NCI-H748 (cell line): Measurements from ENCODE around the gene VPS26A.
A peak's percentile ranks its signal among the peaks of the same experiment; 100 is the strongest.
"Not testable (repeated sequence)": the region's sequence is repeated elsewhere in the genome, so short reads cannot be mapped to it uniquely, and the experiment has no call there.

Experiments used
- DNase-seq: peaks from one replicate; lab custom pipeline; 2025; ENCODE audit not compliant: unreplicated experiment; lab: John Stamatoyannopoulos, UW

Gene VPS26A

GRCh38 chr10:69102440-69102839 is 21.5 kb upstream of the VPS26A start:
- no peak for DNase-seq

GRCh38 chr10:69103784-69104183 is 20.2 kb upstream of the VPS26A start:
- no peak for DNase-seq

DNA sequence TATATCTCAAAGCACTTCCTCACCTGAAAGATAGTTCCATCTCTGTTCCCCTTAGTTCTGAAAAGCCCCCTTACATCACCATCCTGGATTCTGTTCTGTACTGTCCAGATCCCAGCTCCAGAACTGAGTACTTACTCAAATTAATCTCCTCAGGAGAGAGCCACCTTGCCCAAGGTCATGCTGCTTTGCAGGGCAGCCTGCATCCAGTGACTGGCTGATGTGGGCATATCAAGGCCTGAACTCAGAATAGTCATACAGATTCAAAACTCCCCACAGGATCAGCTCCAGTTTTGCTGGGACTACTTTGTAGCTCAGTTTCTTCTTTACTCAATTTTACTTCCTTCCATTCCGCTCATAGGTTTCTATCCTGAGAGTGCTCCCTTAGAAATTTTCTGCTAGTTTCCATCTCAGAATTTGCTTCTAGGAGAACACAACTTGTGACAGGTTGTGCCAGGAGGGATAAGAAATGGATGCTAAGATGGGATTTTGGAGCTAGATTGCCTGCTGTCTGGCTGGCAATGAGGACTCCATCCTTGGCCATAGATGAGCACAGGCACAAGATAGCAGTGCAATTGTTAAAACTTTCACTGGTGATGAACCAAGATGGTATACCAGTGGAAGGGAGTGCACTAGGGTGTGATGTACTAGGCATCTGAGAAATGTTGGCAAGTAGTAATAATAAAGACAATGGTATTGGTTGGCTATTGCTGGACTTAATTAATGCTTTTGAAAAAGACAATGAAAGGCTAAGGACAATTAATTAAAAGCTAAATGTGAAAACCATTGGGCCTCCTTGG is 18.8 kb upstream of the VPS26A start:
- no peak for DNase-seq

DNA sequence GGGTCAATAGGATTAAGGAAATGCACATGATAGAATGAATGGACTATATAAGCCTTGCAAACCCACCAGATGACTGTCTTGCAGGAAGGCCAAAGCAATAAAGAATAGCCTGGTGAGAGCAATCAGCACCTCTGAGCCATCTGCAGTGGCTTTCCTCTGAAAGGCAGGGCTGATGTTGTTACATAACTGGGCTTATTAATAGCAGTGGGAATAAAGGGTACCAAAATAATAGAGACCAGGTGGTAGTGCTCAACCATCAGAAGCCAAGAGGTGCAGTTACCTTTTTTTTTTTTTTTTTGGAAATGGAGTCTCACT is 16.8 kb upstream of the VPS26A start:
- no peak for DNase-seq

DNA sequence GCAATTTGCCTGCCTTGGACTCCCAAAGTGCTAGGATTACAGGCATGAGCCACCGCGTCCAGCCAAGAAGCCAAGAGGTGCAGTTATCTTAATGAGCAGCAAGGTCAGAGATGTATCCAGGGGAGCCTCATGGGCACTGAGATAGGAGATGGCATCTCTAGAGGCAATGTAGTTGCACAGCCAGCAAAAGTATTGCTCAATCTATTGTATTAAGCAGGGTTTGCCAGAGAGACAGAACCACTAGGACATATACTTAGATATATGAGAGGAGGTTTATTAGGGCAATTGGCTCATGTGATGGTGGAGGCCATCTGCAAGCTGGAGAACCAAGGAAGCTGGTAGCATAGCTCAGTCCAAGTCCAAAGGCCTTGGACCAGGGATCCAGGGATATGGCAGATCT is 16.3 kb upstream of the VPS26A start:
- DNase-seq = no peak

- DNase-seq = no peak
Measured at GRCh38 chr10:69119896-69120295, 4.1 kb upstream of the VPS26A start.

- peak; percentile 66 for DNase-seq
Measured at GRCh38 chr10:69123306-69123746, 652 bp upstream of the VPS26A start.

- DNase-seq = peak; percentile 73
Measured at GRCh38 chr10:69124563-69125268, 738 bp downstream of the VPS26A start.

DNA sequence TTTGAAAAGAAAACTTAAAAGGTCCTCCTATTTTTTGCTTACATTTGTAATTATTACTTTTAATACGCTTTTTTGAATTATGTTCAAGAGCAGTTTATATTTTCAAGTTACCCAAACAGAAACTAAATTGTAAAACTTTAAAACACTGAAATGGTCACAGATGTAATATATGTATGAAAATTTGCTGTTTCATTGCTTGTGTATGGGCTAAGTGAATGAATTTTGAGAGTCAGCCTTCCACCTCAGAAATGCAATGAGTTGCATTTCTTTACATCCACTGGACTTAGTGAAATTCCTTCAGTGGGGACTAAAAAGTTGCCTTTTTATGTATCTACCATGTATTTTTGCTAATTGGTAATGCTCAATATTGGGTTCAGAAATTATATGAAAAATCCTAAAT is 1.6 kb downstream of the VPS26A start:
- DNase-seq = no peak

GRCh38 chr10:69130251-69130650 is 6.3 kb downstream of the VPS26A start:
- no peak for DNase-seq

- no peak for DNase-seq
Measured at GRCh38 chr10:69139961-69140360, 16.0 kb downstream of the VPS26A start.

- no peak for DNase-seq
Measured at GRCh38 chr10:69141304-69141703, 17.3 kb downstream of the VPS26A start.

GRCh38 chr10:69142074-69142473 is 18.1 kb downstream of the VPS26A start:
- DNase-seq = not testable (repeated sequence)

- no peak for DNase-seq
Measured at GRCh38 chr10:69142983-69143382, 19.0 kb downstream of the VPS26A start.

- no peak for DNase-seq
Measured at GRCh38 chr10:69145329-69145728, 21.4 kb downstream of the VPS26A start.

DNA sequence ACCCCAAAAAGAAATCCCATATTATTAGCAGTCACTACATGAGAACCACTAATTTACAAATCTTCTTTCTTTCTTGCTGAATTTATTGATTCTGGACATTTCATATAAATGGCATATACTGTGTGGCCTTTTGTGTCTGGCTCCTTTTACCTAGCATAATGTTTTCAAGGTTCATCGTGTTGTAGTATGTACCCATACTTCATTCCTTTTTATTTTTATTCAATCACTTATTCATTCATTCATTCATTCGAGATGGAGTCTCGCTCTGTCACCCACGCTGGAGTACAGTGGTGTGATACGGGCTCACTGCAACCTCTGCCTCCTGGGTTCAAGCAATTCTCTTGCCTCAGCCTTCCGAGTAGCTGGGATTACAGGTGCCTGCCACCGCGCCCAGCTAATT is 21.9 kb downstream of the VPS26A start:
- no peak for DNase-seq

GRCh38 chr10:69146759-69147158 is 22.8 kb downstream of the VPS26A start:
- no peak for DNase-seq

DNA sequence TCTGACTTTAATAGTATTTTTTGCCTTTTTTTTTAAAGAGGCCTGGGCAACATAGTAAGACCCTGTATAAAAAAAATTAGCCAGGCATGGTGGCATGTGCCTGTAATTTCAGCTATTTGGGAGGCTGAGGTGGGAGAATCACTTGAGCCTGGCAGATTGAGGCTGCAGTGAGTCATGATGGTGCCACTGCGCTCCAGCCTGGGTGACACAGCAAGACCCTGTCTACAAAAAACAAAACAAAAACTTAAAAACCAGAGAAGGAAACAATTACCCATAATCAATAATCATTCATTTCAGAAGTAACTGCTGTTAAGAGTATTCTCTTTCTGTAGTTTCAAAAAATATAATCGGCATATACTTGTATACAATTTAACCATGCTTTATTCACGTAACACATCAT is 28.0 kb downstream of the VPS26A start:
- no peak for DNase-seq

DNA sequence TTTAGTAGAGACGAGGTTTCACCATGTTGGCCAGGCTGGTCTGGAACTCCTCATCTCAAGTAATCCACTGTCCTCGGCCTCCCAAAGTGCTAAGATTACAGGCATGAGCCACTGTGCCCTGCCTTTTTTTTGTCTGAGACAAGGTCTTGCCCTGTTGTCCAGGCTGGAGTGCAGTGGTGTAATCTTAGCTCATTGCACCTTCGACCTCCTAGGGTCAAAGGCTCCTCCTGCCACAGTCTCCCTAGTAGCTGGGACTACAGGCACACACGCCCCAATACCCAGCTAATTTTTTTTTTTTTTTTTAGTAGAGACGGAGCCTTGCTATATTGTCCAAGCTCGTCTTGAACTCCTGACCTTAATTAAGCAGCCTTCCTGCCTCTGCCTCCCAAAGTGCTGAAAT is 29.2 kb downstream of the VPS26A start:
- DNase-seq = no peak

- no peak for DNase-seq
Measured at GRCh38 chr10:69160809-69161241, 36.8 kb downstream of the VPS26A start.

DNA sequence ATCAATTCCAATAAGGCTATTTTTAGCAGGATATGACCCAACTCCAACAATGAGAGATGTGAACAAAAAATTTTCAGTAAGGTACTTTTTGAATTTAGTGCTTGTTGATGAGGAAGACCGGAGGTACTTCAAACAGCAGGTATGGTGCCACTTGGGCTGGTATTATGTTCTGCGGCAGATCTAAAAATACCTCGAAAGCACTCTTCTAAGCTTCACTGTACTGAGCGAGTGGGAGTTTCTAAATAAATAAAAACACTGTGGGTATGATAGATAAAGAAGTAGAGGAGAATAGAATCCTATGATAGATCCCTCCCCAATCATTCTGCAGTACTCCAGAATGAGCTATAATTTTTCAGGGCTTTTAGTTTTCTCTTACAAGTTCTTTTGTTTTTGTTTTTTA is 44.5 kb downstream of the VPS26A start:
- DNase-seq = no peak

- DNase-seq = no peak
Measured at GRCh38 chr10:69172241-69172982, 48.4 kb downstream of the VPS26A start.
